NCI-H128 (cell line): ENCODE measurements around the gene RRP8.

Experiments
- DNase-seq: peaks from one replicate; lab custom pipeline; 2025; ENCODE audit not compliant: unreplicated experiment; lab: John Stamatoyannopoulos, UW

Gene RRP8

GRCh38 chr11:6570691-6571427 lies 32.6 kb downstream of the RRP8 start:
- no peak for DNase-seq

GRCh38 chr11:6569706-6570105 lies 33.7 kb downstream of the RRP8 start:
- no peak for DNase-seq

- no peak for DNase-seq
Observed at GRCh38 chr11:6568191-6568918, 35.1 kb downstream of the RRP8 start.

GRCh38 chr11:6567371-6567745 lies 36.1 kb downstream of the RRP8 start:
- no peak for DNase-seq

GRCh38 chr11:6566704-6567370 lies 36.6 kb downstream of the RRP8 start:
- DNase-seq: no peak

GRCh38 chr11:6565988-6566703 lies 37.3 kb downstream of the RRP8 start:
- DNase-seq: no peak

GRCh38 chr11:6565325-6565724 lies 38.1 kb downstream of the RRP8 start:
- DNase-seq: no peak

- no peak for DNase-seq
Observed at GRCh38 chr11:6563667-6564066, 39.7 kb downstream of the RRP8 start.

- DNase-seq: no peak
Observed at GRCh38 chr11:6563121-6563619, 40.2 kb downstream of the RRP8 start.

- no peak for DNase-seq
Observed at GRCh38 chr11:6561288-6561687, 42.1 kb downstream of the RRP8 start.

GRCh38 chr11:6559369-6559768 lies 44.0 kb downstream of the RRP8 start:
- DNase-seq: no peak

- DNase-seq: no peak
Observed at GRCh38 chr11:6557761-6558674, 45.4 kb downstream of the RRP8 start.

GRCh38 chr11:6557063-6557462 lies 46.4 kb downstream of the RRP8 start:
- no peak for DNase-seq

- no peak for DNase-seq
Observed at GRCh38 chr11:6556139-6556949, 47.1 kb downstream of the RRP8 start.

- DNase-seq: no peak
Observed at GRCh38 chr11:6554828-6555706, 48.3 kb downstream of the RRP8 start.

GRCh38 chr11:6553634-6554033 lies 49.8 kb downstream of the RRP8 start:
- no peak for DNase-seq

- no peak for DNase-seq
Observed at GRCh38 chr11:6548641-6549040, 54.8 kb downstream of the RRP8 start.

GRCh38 chr11:6548121-6548520 lies 55.3 kb downstream of the RRP8 start:
- no peak for DNase-seq
